Measurements from ENCODE around the gene RNF148.

GRCh38 chr7:122694697-122695096, 8.0 kb downstream of the RNF148 start:
- TF ChIP-seq POLR2A (IDR thresholded peaks at IDR 0.05) (no peak), CTCF (IDR thresholded peaks at IDR 0.05) (no peak)
